Thyroid gland (tissue), 4 donors: Measurements from ENCODE around the gene DTNBP1.

Experiments used
- CTCF ChIP-seq, 6 experiments: fragments of 200-600 bp in 3 of 6; fragments of 450-650 bp in 3 of 6; sonication (generic) in 3 of 6; IDR thresholded peaks; one replicate each; pipeline ENCODE4 v1.5.1; 2016 to 2019; ENCODE audit warnings: antibody characterized with exemption in 6 of 6, mild to moderate bottlenecking in 2 of 6, inconsistent platforms in 1 of 6, moderate library complexity in 1 of 6
- POLR2A ChIP-seq, 2 donors: fragments of 450-650 bp; IDR thresholded peaks; one replicate each; pipeline ENCODE4 v1.6.1; 2017; ENCODE audit warnings: antibody characterized with exemption in 2 of 2, mild to moderate bottlenecking in 2 of 2, moderate library complexity in 1 of 2

- TF ChIP-seq CTCF (IDR thresholded peaks at IDR 0.05) (no peak), POLR2A (IDR thresholded peaks at IDR 0.05) (no peak)
These were observed 3.6 kb downstream of the DTNBP1 start for GRCh38 chr6:15659181-15659580.
